Midbrain (tissue), 1 donor: ENCODE measurements around the gene BTBD18.
A peak's percentile ranks its signal among the peaks of the same experiment; 100 is the strongest.

Experiments used
- DNase-seq: peaks from one replicate; lab custom pipeline; 2025; lab: John Stamatoyannopoulos, UW

The BTBD18 gene

GRCh38 chr11:57776031-57776521 lies 24.5 kb upstream of the BTBD18 start:
- no peak for DNase-seq

GRCh38 chr11:57775491-57775890 lies 23.9 kb upstream of the BTBD18 start:
- no peak for DNase-seq

- no peak for DNase-seq
Observed at GRCh38 chr11:57773026-57773598, 21.5 kb upstream of the BTBD18 start.

- no peak for DNase-seq
Observed at GRCh38 chr11:57772562-57772961, 20.9 kb upstream of the BTBD18 start.

- DNase-seq = no peak
Observed at GRCh38 chr11:57771365-57771764, 19.7 kb upstream of the BTBD18 start.

GRCh38 chr11:57770793-57771192 lies 19.2 kb upstream of the BTBD18 start:
- DNase-seq = no peak

GRCh38 chr11:57764972-57765371 lies 13.4 kb upstream of the BTBD18 start:
- DNase-seq = no peak

GRCh38 chr11:57764566-57764965 lies 12.9 kb upstream of the BTBD18 start:
- no peak for DNase-seq

- no peak for DNase-seq
Observed at GRCh38 chr11:57764021-57764420, 12.4 kb upstream of the BTBD18 start.

- DNase-seq = peak; percentile 29
Observed at GRCh38 chr11:57763568-57763967, 11.9 kb upstream of the BTBD18 start.

- DNase-seq = no peak
Observed at GRCh38 chr11:57762235-57762861, 10.7 kb upstream of the BTBD18 start.

- peak; percentile 87 for DNase-seq
Observed at GRCh38 chr11:57761301-57762234, 9.9 kb upstream of the BTBD18 start, which contains the start of gene CTNND1. Gene CTNND1, plus strand, starts transcription at chr11:57761802. Its CDS starts 29,677 bp downstream, at chr11:57791479.

GRCh38 chr11:57758174-57758573 lies 6.6 kb upstream of the BTBD18 start:
- no peak for DNase-seq

GRCh38 chr11:57752954-57753353 lies 1.3 kb upstream of the BTBD18 start:
- DNase-seq = no peak

GRCh38 chr11:57751176-57751575 lies 443 bp downstream of the BTBD18 start:
- no peak for DNase-seq

- no peak for DNase-seq
Observed at GRCh38 chr11:57746920-57747319, 4.7 kb downstream of the BTBD18 start.

- DNase-seq = no peak
Observed at GRCh38 chr11:57745206-57745605, 6.4 kb downstream of the BTBD18 start.

- DNase-seq = no peak
Observed at GRCh38 chr11:57744357-57744756, 7.3 kb downstream of the BTBD18 start.

- no peak for DNase-seq
Observed at GRCh38 chr11:57742087-57742452, 9.5 kb downstream of the BTBD18 start.

GRCh38 chr11:57741132-57742086 lies 10.2 kb downstream of the BTBD18 start, which contains the start of gene SELENOH:
Gene SELENOH, plus strand, starts transcription at chr11:57741491. Its CDS starts 105 bp downstream, at chr11:57741596.
- DNase-seq = peak; percentile 93

- no peak for DNase-seq
Observed at GRCh38 chr11:57735619-57736298, 15.9 kb downstream of the BTBD18 start.
